Karpas-422 (cell line): ENCODE measurements around the gene ZNF821. TPM values are rescaled to one million over a fixed set of nuclear protein-coding genes. Genes with fewer than 3 reads are reported as not detected.

Experiments used
- DNase-seq: peaks from one replicate; pipeline ENCODE4 v3.0.0-alpha.2; 2015
- H2AFZ ChIP-seq: fragments of 200-600 bp; sonication (generic); 2 replicates; pipeline ENCODE4 v1.6.1; 2014; ENCODE audit warnings: antibody characterized with exemption, low read length, mixed read lengths
- H3K27ac ChIP-seq: fragments of 200-600 bp; sonication (generic); 2 replicates; pipeline ENCODE4 v1.5.1; 2014; ENCODE audit warnings: mild to moderate bottlenecking, low read length, moderate library complexity
- H3K27me3 ChIP-seq: fragments of 200-600 bp; sonication (generic); 2 replicates; pipeline ENCODE4 v1.6.1; 2014; ENCODE audit warnings: low read length, mixed read lengths
- H3K36me3 ChIP-seq: fragments of 200-600 bp; sonication (generic); 2 replicates; pipeline ENCODE4 v1.6.1; 2014; ENCODE audit warnings: low read length, mixed read lengths; ENCODE audit not compliant: insufficient read depth
- H3K4me1 ChIP-seq: fragments of 200-600 bp; sonication (generic); 2 replicates; pipeline ENCODE4 v1.6.1; 2014; ENCODE audit warnings: mild to moderate bottlenecking, low read length, mixed read lengths
- H3K4me2 ChIP-seq: fragments of 200-600 bp; sonication (generic); 2 replicates; pipeline ENCODE4 v1.6.1; 2014; ENCODE audit warnings: low read length, low read depth, mild to moderate bottlenecking; ENCODE audit not compliant: poor library complexity, severe bottlenecking
- H3K4me3 ChIP-seq: fragments of 200-600 bp; sonication (generic); 2 replicates; pipeline ENCODE4 v1.5.1; 2014; ENCODE audit warnings: mild to moderate bottlenecking, antibody characterized with exemption, low read length, mixed read lengths
- H3K79me2 ChIP-seq: fragments of 200-600 bp; sonication (generic); 2 replicates; pipeline ENCODE4 v1.6.1; 2014; ENCODE audit warnings: mild to moderate bottlenecking, low read length, mixed read lengths
- H3K9ac ChIP-seq: fragments of 200-600 bp; sonication (generic); 2 replicates; pipeline ENCODE4 v1.6.0; 2014; ENCODE audit warnings: low read length
- H3K9me2 ChIP-seq: fragments of 200-600 bp; sonication (generic), shearing (Covaris generic); replicated peaks from 2 replicates; pipeline ENCODE4 v1.6.0; 2014; ENCODE audit warnings: mild to moderate bottlenecking, low read length, moderate library complexity; ENCODE audit not compliant: insufficient read depth
- H3K9me3 ChIP-seq: fragments of 300-700, 200-600 bp; sonication (generic); 2 replicates; pipeline ENCODE4 v1.6.1; 2014; ENCODE audit warnings: low read length, mixed read lengths
- H4K20me1 ChIP-seq: fragments of 200-600 bp; sonication (generic); 2 replicates; pipeline ENCODE4 v1.6.1; 2014; ENCODE audit warnings: mild to moderate bottlenecking, antibody characterized with exemption, low read length, low read depth; ENCODE audit not compliant: insufficient read depth
- total RNA-seq: library from RNA; depleted of rRNA; stranded (reverse); fragments of >200 nt; shearing (Covaris generic); gene quantifications from 2 replicates; pipeline ENCODE4 v1.2.3, GENCODE V29; 2014; ENCODE audit warnings: low replicate concordance

The ZNF821 gene
- total RNA-seq, 1 experiment from 2014 or later, result 6.4 TPM

DNA sequence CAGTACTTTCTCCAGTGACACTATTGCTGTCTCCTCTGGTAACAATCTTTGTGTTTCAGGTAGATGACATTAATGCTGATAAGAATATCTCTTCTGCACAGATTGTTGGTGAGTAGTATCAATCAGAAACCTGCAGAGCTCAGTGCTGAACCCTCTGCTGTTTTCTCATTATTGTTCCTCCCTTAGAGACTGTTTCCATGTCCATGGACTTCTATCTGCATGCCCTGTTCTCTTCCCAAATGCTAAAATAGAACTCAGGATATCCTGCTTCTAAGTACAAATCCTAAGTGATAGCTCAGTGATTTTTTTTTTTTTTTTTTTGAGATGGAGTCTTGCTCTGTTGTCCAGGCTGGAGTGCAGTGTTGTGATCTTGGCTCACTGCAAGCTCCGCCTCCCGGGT lies 40.7 kb upstream of the ZNF821 start:
- Histone ChIP-seq H3K79me2 (peaks cover 42% of the 10 kb centered on the region), H3K4me2 (no peak overlapping the region), H3K9ac (no peak overlapping the region), H3K9me3 (peaks cover 2% of the 10 kb centered on the region; the same call in 1 of the 2 replicates), H3K27ac (no peak overlapping the region), H3K4me3 (no peak overlapping the region), H2AFZ (no peak overlapping the region), H3K4me1 (peaks cover 8% of the 10 kb centered on the region), H3K9me2 (no peaks in the 10 kb centered on the region), H3K27me3 (no peaks in the 10 kb centered on the region), H3K36me3 (peaks cover 67% of the 10 kb centered on the region), H4K20me1 (peaks cover 17% of the 10 kb centered on the region; the same call in 1 of the 2 replicates)
- DNase-seq, result no peak

- no peak overlapping the region for H3K9ac ChIP-seq
- no peak overlapping the region for H3K4me2 ChIP-seq
- H3K79me2 ChIP-seq, result peaks cover 44% of the 10 kb centered on the region
- no peaks in the 10 kb centered on the region for H3K9me2 ChIP-seq
- H3K9me3 ChIP-seq, result peaks cover 5% of the 10 kb centered on the region; the same call in 1 of the 2 replicates
- no peak overlapping the region for H3K4me3 ChIP-seq
- peaks cover 2% of the 10 kb centered on the region; the same call in 1 of the 2 replicates for H3K4me1 ChIP-seq
- 0 out of 2 replicates have a peak, but pooled peaks cover 15% of the 10 kb centered on the region for H4K20me1 ChIP-seq
- peaks cover 69% of the 10 kb centered on the region for H3K36me3 ChIP-seq
- no peak overlapping the region for H2AFZ ChIP-seq
- no peak for DNase-seq
- no peak overlapping the region for H3K27ac ChIP-seq
- no peaks in the 10 kb centered on the region for H3K27me3 ChIP-seq
Measured at GRCh38 chr16:71923941-71924690, 40.1 kb upstream of the ZNF821 start.

GRCh38 chr16:71920658-71921057 lies 36.7 kb upstream of the ZNF821 start:
- H3K4me3 ChIP-seq, result no peak overlapping the region
- H3K9me3 ChIP-seq, result peaks cover 5% of the 10 kb centered on the region; the same call in 1 of the 2 replicates
- H3K79me2 ChIP-seq, result peaks cover 68% of the 10 kb centered on the region
- H3K27ac ChIP-seq, result no peak overlapping the region
- no peak overlapping the region for H2AFZ ChIP-seq
- no peak overlapping the region for H3K9ac ChIP-seq
- peaks cover 85% of the 10 kb centered on the region for H3K36me3 ChIP-seq
- DNase-seq, result no peak
- H3K9me2 ChIP-seq, result no peaks in the 10 kb centered on the region
- no peaks in the 10 kb centered on the region for H3K27me3 ChIP-seq
- H3K4me1 ChIP-seq, result no peaks in the 10 kb centered on the region
- H3K4me2 ChIP-seq, result no peak overlapping the region
- no peaks in the 10 kb centered on the region; the same call in 1 of the 2 replicates for H4K20me1 ChIP-seq

GRCh38 chr16:71919035-71919434 lies 35.1 kb upstream of the ZNF821 start:
- peaks cover 94% of the 10 kb centered on the region for H3K36me3 ChIP-seq
- no peaks in the 10 kb centered on the region for H3K9me2 ChIP-seq
- no peaks in the 10 kb centered on the region for H3K4me1 ChIP-seq
- H3K4me3 ChIP-seq, result no peak overlapping the region
- no peak for DNase-seq
- no peaks in the 10 kb centered on the region for H3K27me3 ChIP-seq
- H2AFZ ChIP-seq, result no peak overlapping the region
- no peaks in the 10 kb centered on the region; the same call in 1 of the 2 replicates for H4K20me1 ChIP-seq
- H3K27ac ChIP-seq, result no peak overlapping the region
- peaks cover 84% of the 10 kb centered on the region for H3K79me2 ChIP-seq
- no peak overlapping the region for H3K4me2 ChIP-seq
- H3K9ac ChIP-seq, result no peak overlapping the region
- peaks cover 5% of the 10 kb centered on the region; the same call in 1 of the 2 replicates for H3K9me3 ChIP-seq

DNA sequence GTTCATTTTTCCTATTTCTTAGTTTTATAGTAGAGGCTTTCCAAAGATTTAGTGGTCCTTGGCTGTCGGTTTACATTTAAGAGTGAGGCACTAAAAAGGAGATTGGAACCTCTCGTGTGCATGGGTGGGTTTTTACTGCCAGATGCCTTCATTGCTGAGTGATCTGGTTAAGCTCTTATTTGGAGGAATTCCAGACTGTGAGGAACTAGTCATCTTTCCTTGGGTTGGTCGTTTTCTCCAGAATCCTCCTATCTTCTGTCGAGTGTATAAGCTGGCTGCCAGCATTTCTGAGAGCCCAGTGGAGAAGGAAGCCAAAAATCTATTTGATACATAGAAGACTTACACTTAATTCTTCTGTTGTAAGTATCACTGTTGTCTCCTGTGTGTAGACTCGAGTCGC lies 33.9 kb upstream of the ZNF821 start:
- peaks cover 88% of the 10 kb centered on the region for H3K36me3 ChIP-seq
- no peaks in the 10 kb centered on the region for H3K27me3 ChIP-seq
- no peak overlapping the region for H2AFZ ChIP-seq
- H3K9me3 ChIP-seq, result peaks cover 5% of the 10 kb centered on the region; the same call in 1 of the 2 replicates
- no peaks in the 10 kb centered on the region for H3K9me2 ChIP-seq
- no peak overlapping the region for H3K27ac ChIP-seq
- H4K20me1 ChIP-seq, result no peaks in the 10 kb centered on the region; the same call in 1 of the 2 replicates
- DNase-seq, result no peak
- peaks cover 90% of the 10 kb centered on the region for H3K79me2 ChIP-seq
- no peaks in the 10 kb centered on the region for H3K4me1 ChIP-seq
- no peak overlapping the region for H3K4me2 ChIP-seq
- H3K4me3 ChIP-seq, result no peak overlapping the region
- no peak overlapping the region for H3K9ac ChIP-seq

GRCh38 chr16:71916397-71916920 lies 32.5 kb upstream of the ZNF821 start:
- Histone ChIP-seq H3K79me2 (peaks cover 98% of the 10 kb centered on the region), H3K4me3 (no peak overlapping the region), H3K36me3 (peaks cover 81% of the 10 kb centered on the region), H3K9ac (no peak overlapping the region), H3K4me1 (no peaks in the 10 kb centered on the region), H2AFZ (no peak overlapping the region), H3K9me2 (no peaks in the 10 kb centered on the region), H3K9me3 (peaks cover 5% of the 10 kb centered on the region; the same call in 1 of the 2 replicates), H4K20me1 (no peaks in the 10 kb centered on the region; the same call in 1 of the 2 replicates), H3K27ac (no peak overlapping the region), H3K4me2 (no peak overlapping the region), H3K27me3 (no peaks in the 10 kb centered on the region)
- no peak for DNase-seq

GRCh38 chr16:71915350-71915749 lies 31.4 kb upstream of the ZNF821 start:
- Histone ChIP-seq H4K20me1 (no peaks in the 10 kb centered on the region; the same call in 1 of the 2 replicates), H3K4me3 (no peak overlapping the region), H3K9me3 (peaks cover 5% of the 10 kb centered on the region; the same call in 1 of the 2 replicates), H3K4me1 (no peaks in the 10 kb centered on the region), H3K4me2 (no peak overlapping the region), H3K27ac (no peak overlapping the region), H3K9ac (no peak overlapping the region), H3K36me3 (peaks cover 76% of the 10 kb centered on the region), H3K27me3 (no peaks in the 10 kb centered on the region), H2AFZ (no peak overlapping the region), H3K9me2 (no peaks in the 10 kb centered on the region), H3K79me2 (peaks cover 100% of the 10 kb centered on the region)
- DNase-seq, result no peak

GRCh38 chr16:71914802-71915201 lies 30.8 kb upstream of the ZNF821 start:
- Histone ChIP-seq H3K27ac (no peak overlapping the region), H3K4me2 (no peak overlapping the region), H3K79me2 (peaks cover 100% of the 10 kb centered on the region), H3K9ac (no peak overlapping the region), H2AFZ (no peak overlapping the region), H3K9me2 (no peaks in the 10 kb centered on the region), H3K27me3 (no peaks in the 10 kb centered on the region), H3K4me1 (no peaks in the 10 kb centered on the region), H4K20me1 (peaks cover under 1% of the 10 kb centered on the region; the same call in 1 of the 2 replicates), H3K4me3 (no peak overlapping the region), H3K9me3 (peaks cover 4% of the 10 kb centered on the region; the same call in 1 of the 2 replicates), H3K36me3 (peaks cover 70% of the 10 kb centered on the region)
- DNase-seq, result no peak
